ENCODE data around the gene PRKRIP1.

Gene PRKRIP1

GRCh38 chr7:102456327-102456726, 60.2 kb downstream of the PRKRIP1 start:
- TF ChIP-seq, protein P1, sequence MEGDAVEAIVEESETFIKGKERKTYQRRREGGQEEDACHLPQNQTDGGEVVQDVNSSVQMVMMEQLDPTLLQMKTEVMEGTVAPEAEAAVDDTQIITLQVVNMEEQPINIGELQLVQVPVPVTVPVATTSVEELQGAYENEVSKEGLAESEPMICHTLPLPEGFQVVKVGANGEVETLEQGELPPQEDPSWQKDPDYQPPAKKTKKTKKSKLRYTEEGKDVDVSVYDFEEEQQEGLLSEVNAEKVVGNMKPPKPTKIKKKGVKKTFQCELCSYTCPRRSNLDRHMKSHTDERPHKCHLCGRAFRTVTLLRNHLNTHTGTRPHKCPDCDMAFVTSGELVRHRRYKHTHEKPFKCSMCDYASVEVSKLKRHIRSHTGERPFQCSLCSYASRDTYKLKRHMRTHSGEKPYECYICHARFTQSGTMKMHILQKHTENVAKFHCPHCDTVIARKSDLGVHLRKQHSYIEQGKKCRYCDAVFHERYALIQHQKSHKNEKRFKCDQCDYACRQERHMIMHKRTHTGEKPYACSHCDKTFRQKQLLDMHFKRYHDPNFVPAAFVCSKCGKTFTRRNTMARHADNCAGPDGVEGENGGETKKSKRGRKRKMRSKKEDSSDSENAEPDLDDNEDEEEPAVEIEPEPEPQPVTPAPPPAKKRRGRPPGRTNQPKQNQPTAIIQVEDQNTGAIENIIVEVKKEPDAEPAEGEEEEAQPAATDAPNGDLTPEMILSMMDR (IDR thresholded peaks at IDR 0.05; ENCODE audit: unreplicated experiment in 3 of 3): no peak
- Mint-ChIP-seq H3K27me3 (ENCODE audit: low read depth) (no peaks in the 10 kb centered on the region), H3K4me3 (no peak overlapping the region), H3K4me1 (no peaks in the 10 kb centered on the region), H3K9me3 (no peaks in the 10 kb centered on the region), H3K36me3 (ENCODE audit: low read depth) (peaks cover 16% of the 10 kb centered on the region), H3K27ac (no peak overlapping the region)

GRCh38 chr7:102457352-102457924, 61.3 kb downstream of the PRKRIP1 start:
- Mint-ChIP-seq H3K36me3 (ENCODE audit: low read depth) (peaks cover 17% of the 10 kb centered on the region), H3K27ac (no peak overlapping the region), H3K9me3 (no peaks in the 10 kb centered on the region), H3K27me3 (ENCODE audit: low read depth) (no peaks in the 10 kb centered on the region), H3K4me3 (no peak overlapping the region), H3K4me1 (no peaks in the 10 kb centered on the region)
- TF ChIP-seq, protein P1 (IDR thresholded peaks at IDR 0.05; ENCODE audit: unreplicated experiment in 3 of 3): no peak

GRCh38 chr7:102459221-102459844, 63.2 kb downstream of the PRKRIP1 start:
- no peak overlapping the region for H3K4me3 Mint-ChIP-seq
- peaks cover 8% of the 10 kb centered on the region for H3K4me1 Mint-ChIP-seq
- no peaks in the 10 kb centered on the region for H3K27me3 Mint-ChIP-seq (ENCODE audit: low read depth)
- H3K36me3 Mint-ChIP-seq (ENCODE audit: low read depth): peaks cover 23% of the 10 kb centered on the region
- no peaks in the 10 kb centered on the region for H3K9me3 Mint-ChIP-seq
- no peak overlapping the region for H3K27ac Mint-ChIP-seq
- TF ChIP-seq, protein P1 (IDR thresholded peaks at IDR 0.05; ENCODE audit: unreplicated experiment in 3 of 3): no peak

DNA sequence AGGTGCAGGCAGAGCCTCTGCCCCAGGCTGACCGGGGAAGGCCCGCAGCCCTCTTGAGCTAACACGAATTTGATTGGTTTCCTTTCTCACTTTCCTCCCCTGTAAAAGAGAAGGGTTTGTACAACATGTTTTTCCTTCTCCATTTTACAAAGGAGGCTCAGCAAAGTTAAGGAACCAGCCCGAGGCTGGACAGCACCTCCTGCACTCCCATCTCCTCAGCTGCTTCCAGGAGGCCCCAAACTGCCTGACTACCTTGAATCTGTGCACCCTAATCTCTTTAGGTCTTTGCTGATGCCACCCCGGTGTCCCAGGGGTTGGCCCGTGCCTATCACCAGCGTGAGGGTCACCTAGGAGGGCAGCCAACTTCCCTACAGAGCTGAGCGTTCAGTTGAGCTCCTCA, 64.3 kb downstream of the PRKRIP1 start:
- Mint-ChIP-seq H3K27me3 (ENCODE audit: low read depth) (no peaks in the 10 kb centered on the region), H3K4me1 (peaks cover 9% of the 10 kb centered on the region), H3K9me3 (no peaks in the 10 kb centered on the region), H3K27ac (no peak overlapping the region), H3K36me3 (ENCODE audit: low read depth) (peaks cover 23% of the 10 kb centered on the region), H3K4me3 (peak overlapping the region in 1 of 3 experiments; percentile 32)
- TF ChIP-seq, protein P1 (IDR thresholded peaks at IDR 0.05; ENCODE audit: unreplicated experiment in 3 of 3): no peak

DNA sequence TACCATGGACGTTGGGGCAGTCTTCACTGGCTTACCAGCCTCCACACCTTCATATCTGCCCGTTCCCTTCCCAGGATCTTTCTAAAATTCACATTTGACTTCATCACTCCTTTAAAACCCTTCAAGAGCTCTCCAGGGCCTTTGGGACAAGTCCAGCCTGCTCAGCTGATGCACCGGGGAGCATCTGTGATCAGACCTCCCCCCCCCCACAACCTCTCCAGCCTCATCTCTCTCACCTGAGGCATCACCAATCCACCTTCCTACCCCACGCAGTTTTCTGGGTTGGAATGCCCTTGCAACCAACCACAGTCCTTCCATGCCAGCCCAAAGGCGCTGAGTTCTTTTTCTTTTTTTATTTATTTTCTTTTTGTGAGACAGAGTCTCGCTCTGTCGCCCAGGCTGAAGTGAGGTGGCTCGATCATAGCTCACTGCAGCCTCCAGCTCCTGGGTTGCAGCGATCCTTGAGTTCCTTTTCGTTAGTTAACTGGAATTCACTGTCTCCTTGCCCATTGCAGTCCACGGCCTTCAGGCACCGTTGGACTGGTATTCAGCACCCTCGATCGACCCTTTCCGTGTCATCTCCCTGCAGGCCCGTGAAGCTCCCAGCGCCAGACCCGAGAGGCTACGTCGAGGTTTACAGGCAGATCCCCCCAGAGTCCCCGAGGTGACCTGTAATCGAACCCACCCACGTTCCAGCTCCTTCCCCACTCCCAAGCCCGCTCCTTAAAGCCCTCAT, 67.8 kb downstream of the PRKRIP1 start:
- H3K27me3 Mint-ChIP-seq (ENCODE audit: low read depth): no peaks in the 10 kb centered on the region
- H3K36me3 Mint-ChIP-seq (ENCODE audit: low read depth): peaks cover 11% of the 10 kb centered on the region
- peak overlapping the region; percentile 98 to 99 (median 99) for H3K4me3 Mint-ChIP-seq
- no peaks in the 10 kb centered on the region for H3K9me3 Mint-ChIP-seq
- peak overlapping the region; percentile 64 to 93 (median 82) for H3K27ac Mint-ChIP-seq
- peaks cover 9% of the 10 kb centered on the region for H3K4me1 Mint-ChIP-seq
- TF ChIP-seq, protein P1 (IDR thresholded peaks at IDR 0.05; ENCODE audit: unreplicated experiment in 3 of 3): no peak
